ENCODE measurements around the gene TNFAIP8L2.
A peak's percentile ranks its signal among the peaks of the same experiment; 100 is the strongest.

TNFAIP8L2 gene

GRCh38 chr1:151156515-151156819 lies at the start of gene TNFAIP8L2:
Gene TNFAIP8L2, plus strand, starts transcription at chr1:151156649. Its CDS starts 2,049 bp downstream, at chr1:151158698.
- DNase-seq (ENCODE audit: low spot score) = peak; percentile 56

GRCh38 chr1:151106894-151107293 lies 49.6 kb upstream of the TNFAIP8L2 start:
- no peak for DNase-seq (ENCODE audit: low spot score)

DNA sequence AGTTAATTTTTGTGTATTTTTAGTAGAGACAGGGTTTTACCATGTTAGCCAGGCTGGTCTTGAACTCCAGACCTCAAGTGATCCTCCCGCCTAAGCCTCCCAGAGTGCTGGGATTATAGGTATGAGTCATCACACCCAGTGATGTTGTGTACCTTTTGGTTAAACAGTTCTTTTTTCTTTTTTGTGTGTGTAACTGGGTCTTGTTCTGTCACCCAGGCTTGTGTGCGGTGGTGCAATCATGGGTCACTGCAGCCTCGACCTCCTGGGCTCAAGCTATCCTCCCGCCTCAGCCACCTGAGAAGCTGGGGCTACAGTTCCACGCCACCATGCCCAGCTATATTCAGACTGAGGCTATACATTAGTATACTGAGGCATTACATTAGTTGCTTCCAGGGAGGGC lies 48.1 kb upstream of the TNFAIP8L2 start:
- DNase-seq (ENCODE audit: low spot score) = no peak

- no peak for DNase-seq (ENCODE audit: low spot score)
Measured at GRCh38 chr1:151113877-151114276, 42.6 kb upstream of the TNFAIP8L2 start.

DNA sequence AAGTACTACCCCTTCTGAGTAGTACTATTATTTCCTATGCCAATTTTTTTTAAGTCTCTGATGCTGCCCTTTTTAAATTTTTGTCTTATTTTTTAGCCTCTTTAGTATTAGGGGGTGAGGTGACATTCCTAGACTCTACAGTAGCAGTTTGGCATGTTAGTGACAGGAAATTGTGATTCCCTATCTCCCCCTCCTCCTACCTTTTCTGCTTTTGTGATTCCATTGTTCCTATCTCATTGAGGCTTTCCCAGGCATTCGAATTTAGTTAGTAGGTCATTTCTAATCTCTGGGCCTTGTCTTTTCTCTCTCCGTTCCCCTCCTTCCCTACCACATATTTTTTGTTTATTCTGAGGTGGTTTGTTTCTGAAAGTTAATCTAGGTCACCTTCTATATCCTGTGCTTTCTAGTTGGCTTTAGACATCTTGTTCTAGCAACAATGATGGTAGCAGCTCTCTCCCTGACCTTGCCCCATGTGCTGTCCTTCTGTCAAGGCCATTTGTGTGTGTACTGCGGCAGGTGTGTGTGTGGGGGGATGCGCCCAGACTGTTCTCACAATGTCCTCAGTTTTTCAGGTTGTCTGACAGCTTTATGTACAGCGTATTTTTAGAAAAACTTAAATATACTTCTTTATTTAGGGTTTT lies 31.6 kb upstream of the TNFAIP8L2 start:
- DNase-seq (ENCODE audit: low spot score) = no peak

GRCh38 chr1:151128800-151129199 lies 27.6 kb upstream of the TNFAIP8L2 start:
- DNase-seq (ENCODE audit: low spot score) = no peak

DNA sequence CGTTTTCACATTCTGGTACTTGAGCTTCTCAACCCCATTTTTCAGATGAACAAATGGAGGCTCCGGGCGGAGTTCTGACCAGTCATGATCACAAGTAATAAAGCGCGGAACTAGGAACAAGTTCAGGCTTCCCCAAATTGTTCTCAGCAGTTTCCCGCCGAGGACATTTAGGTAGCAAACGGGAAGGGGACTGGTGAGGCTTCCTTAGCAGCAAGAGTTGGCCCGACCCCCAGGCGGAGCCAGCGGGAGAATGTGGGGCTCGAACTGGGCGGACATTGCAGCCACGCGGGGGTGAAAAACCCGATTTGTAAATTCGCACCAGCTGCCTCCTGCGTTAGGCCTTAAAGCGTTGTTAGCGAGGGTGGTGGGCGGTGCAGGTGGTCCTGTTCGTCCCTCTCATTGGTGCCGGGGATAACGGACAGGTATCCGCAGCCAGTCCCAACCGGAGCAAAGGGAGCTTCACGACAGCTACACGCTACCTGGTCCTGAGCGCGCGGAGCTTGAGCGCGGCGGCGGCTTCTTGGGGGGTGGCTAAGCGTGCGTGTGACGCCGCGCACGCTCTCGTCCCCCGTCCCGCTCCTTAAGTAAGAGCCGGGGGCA lies 25.4 kb upstream of the TNFAIP8L2 start:
- DNase-seq (ENCODE audit: low spot score) = peak; percentile 94

DNA sequence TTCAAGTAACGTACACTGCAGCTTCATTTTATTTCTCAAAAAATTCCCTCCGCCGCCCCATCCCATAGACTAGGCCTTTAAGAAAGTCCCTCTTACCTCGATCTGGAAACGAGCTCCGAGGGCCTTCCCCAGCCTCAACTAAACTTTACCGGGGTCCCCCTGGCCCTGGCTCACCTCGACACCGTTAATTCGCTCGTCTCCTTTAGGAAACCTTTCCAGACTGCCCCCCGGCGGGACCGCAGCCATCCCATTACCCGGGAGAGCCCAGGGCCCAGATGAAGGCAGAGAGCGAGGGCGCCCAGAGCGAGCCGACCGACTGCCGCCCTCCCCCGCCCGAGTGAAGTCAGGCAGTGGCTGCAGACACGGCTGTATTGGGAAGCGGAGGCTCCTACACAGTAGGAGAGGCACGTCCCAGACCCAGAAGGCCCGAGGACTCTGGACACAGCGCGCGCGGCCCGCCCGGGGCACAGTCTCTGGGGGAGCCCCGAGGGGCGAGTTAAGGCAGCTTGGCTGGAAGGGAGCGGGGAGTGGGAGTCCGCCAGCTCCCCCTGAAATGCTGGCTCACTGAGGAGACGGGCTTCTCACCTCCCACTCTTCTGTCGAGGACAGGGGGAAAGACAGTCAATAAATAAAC lies 24.6 kb upstream of the TNFAIP8L2 start:
- no peak for DNase-seq (ENCODE audit: low spot score)

DNA sequence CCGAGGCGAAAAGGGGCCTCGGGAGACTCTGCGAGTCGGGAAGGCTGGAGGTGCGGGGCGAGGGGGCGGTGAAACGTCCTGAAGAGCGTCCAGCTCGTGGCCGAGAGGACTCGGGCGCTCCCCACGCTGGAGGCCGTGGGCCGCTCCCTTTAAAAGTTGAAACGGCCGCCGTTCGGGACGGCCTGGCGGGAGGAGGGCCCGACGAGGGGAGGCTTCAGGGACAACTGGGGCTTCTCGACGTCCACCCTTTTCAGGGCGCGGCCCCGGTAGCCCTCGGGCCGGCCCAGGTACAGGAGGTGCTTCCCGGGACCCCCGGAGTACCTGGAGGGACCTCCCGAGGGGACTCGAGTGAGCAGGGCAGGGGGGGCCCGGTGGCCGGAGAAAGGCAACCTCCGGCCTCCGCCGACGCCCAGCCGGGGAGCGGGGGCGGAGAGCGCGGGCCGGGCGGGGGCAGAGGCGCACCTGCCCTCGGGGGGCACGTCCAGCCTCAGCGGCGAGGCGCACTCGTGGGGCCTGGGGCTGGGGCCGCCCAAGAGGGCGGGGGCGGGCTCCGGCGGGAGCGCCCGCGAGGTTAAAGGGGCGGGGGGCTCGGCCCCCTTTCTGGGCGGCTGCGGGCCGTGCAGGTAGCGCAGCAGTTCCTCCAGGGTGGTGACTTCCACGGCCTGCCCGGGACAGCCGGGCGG lies 24.0 kb upstream of the TNFAIP8L2 start:
- DNase-seq (ENCODE audit: low spot score) = no peak

- DNase-seq (ENCODE audit: low spot score) = no peak
Measured at GRCh38 chr1:151133018-151133806, 23.2 kb upstream of the TNFAIP8L2 start.

GRCh38 chr1:151134396-151134795 lies 22.1 kb upstream of the TNFAIP8L2 start:
- no peak for DNase-seq (ENCODE audit: low spot score)

DNA sequence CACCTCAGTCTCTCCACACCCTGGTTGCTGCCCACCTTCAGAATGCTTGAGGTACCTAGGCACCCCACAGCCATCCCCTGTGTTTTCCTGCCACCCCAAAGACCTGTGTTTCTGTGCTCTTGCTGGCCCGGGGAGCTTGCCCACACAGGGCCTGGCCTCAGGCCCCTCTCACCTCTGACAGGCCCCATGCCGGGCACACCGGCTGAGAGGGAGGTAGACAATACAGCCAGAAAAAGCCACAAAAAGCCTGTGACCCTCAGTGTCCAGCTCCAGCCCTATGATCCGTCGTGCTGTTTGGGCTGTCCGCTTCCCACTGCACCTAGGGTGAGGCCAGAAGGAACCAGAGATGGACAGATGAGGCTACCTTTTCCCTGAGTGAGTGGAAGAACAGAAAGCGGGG lies 21.5 kb upstream of the TNFAIP8L2 start:
- no peak for DNase-seq (ENCODE audit: low spot score)

GRCh38 chr1:151135433-151136385 lies 20.7 kb upstream of the TNFAIP8L2 start:
- DNase-seq (ENCODE audit: low spot score) = no peak

DNA sequence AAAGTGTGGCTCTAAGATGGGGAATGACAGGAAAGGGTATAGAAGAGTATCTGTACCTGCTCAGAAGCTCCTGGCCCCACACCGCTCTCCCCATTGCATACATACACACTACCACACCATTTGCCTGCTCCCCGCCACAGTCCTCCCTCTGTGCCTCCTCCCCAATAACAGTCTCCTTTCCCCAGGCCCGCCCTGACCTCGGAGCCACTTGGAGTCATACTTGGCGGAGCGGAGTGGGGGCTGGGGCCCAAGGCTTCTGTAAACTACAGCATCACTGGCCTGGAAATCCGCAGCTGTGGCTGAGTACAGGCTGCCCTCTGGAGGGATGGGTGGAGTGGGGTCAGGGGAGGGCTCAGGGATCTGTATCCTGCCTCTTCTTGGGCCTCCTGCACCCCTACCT lies 18.7 kb upstream of the TNFAIP8L2 start:
- DNase-seq (ENCODE audit: low spot score) = no peak

DNA sequence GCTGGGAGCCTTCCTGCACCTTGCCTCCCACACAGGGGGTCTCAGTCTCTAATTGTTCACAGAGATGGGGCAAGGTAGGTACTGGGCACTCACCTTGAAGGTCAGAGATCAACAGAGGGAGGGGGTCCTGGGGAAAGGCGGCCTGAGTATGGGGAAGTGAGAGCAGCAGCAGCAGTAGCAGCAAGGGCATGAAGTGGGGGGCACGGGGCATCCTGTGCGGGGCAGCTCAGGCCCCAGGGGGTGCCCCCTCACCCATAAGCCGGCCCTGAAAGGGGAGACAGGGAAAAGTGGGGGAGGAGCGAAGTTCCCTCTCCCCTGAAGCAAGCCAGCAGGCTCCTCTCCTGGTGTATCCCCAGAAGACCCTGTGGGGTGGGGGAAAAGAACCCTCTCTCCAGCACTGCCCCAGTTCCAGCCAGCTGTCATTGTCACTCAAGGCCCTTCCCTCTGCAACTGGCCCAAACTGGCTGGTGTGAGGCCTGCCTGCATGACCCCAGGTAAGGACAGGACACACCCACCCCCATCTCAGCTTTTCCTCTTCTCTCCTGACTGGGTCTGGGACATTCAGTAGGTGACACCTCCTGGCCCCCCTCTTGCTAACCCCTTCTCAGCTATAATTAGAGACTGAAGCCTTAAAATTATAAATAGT lies 13.9 kb upstream of the TNFAIP8L2 start:
- DNase-seq (ENCODE audit: low spot score) = no peak

GRCh38 chr1:151143057-151143435 lies 13.4 kb upstream of the TNFAIP8L2 start:
- DNase-seq (ENCODE audit: low spot score) = no peak

DNA sequence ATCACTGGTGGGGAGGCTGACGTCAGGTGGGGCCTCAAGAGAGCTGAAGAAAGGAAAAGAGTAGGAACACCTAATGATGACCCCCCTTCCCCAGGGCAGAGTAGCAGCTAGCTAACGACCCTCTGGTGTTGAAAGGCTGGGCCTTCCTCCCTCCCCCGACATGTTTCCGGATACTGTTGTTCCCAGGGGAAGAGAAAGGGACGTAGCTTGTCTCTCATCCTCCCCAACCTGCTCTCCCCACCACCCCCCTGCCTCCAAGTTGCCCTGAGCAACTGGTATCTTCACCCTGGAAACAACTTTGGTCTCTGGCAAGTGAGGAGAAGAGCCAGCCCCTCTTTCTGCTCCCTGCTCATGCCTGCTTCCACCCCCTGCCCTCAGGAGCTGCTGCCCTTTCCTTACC lies 12.5 kb upstream of the TNFAIP8L2 start:
- DNase-seq (ENCODE audit: low spot score) = no peak

- no peak for DNase-seq (ENCODE audit: low spot score)
Measured at GRCh38 chr1:151144474-151145303, 11.8 kb upstream of the TNFAIP8L2 start.

DNA sequence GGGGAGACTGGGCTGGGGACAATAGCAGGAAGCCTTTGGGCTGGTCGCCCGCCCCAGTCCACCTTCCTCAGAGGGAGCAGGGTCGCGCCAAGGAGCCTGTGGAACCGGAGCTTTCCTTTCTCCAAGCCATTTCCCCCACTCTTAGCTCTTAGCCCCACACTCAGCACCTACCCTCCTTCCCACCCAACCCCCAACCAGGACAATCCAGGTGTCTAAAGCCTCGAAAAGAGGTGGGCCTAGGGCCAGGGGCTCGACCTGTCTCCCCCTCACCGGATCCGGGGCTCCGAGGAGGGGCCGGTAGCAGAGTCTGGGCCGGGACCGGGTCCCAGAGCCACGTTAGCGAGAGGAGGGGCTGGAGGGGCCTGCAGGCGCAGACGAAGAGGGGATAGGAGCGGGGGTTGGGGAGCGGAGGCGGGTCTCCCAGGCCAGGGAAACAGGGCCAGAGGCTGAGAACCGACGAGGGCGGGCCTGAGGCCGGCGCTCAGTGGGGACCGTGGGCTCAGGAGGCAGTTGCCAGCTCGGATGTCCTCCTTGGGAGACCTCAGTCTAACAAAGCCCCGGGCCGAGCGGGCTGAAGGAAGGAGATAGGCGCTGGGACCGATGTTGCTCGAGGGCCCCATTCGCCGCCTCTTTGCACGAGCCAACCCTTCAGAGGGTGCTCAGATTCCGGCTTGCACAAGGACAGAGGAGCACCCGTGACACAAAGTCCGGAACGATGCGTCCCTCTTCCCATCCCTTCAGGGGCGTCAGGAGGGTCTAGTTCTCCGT lies 11.0 kb upstream of the TNFAIP8L2 start:
- peak; percentile 28 for DNase-seq (ENCODE audit: low spot score)

Data from germinal center (tissue), 1 donor.